GOT3 (cell line): ENCODE measurements around the gene SLC15A5.

Experiments
- DNase-seq: peaks from one replicate; lab custom pipeline; 2025; ENCODE audit warnings: mixed read lengths; lab: John Stamatoyannopoulos, UW

The SLC15A5 gene

DNA sequence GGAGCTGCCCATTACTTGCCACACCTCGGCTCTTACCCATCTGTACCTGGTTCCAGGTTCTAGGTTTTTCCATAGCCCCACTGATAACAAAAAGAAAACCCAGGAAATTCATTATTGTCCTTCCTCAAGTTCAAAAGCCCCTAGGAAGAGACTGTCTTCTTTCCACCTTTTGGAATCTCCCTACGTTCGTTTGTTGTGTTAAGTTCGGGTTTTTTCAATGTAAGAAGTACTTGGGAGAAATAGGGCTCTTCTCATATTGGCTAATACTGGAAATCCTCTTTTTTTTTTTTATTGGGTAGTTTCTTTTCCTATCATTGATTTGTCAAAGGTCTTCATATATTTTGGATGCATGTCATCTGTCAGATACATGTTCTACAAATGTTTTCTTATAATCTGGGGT is 17.3 kb downstream of the SLC15A5 start:
- no peak for DNase-seq

GRCh38 chr12:16258963-16259362 is 18.5 kb downstream of the SLC15A5 start:
- DNase-seq: no peak

DNA sequence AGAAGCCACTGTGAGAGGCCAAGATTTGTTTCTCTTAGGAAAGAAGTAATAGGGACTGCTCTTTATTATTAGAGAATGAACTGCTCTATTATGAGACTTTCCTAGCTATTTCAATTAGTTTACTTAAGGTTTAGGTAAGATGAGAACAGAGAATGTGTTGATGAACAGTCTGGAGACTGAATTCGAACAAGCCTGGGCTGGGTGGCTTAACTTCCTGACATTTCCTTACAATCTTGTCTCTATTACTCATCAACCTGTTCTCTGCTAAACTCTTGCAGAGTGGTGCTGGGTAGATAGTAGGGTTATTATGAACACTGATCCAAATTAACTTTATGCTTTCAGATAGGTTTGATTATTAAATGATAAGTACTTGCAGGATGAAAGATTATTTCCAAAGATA is 31.2 kb downstream of the SLC15A5 start:
- no peak for DNase-seq

GRCh38 chr12:16245209-16245608 is 32.3 kb downstream of the SLC15A5 start:
- DNase-seq: no peak

DNA sequence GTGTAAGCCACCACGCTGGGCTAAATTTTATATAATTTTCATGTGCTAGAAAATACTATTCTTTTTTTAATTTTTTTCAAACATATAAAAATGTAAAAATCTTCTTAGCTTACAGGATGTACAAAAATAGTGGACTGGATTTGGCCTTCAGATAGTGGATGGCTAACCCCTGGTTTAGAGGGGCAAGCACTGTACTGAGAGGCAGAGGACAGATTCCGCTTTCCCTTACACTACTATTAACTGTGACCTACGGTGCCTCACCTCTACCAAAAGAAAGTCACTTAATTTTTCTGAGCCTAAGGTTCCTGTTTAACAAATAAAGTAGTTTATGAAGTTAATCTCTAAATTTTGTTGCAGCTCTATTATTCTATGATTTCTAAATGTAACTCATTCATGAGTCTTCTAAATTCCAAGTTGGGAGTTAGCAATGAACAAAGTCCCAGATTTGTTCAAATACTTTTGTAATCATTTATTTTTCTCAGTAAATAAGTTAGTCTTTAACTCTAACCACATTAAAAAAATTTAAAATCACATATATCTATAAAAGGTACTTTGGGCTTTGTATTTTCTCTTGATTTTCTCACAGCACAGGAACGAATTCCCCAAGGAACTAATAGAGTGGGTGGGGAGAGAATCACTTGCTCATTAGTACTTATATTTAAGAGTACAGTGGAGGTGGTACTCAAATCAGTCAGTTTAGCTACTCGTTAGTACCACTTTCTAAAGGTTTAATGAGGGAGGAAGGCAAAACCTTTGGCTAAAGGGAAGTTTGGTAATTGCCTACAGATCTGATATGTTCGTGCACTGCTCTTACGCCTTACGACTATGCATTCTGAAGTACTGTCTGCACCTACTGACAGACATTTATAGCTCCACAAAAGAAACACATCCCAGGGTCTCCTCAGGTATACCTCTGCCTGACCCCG is 33.7 kb downstream of the SLC15A5 start:
- DNase-seq: no peak

GRCh38 chr12:16241346-16241745 is 36.1 kb downstream of the SLC15A5 start:
- DNase-seq: no peak

- DNase-seq: no peak
These were observed 38.8 kb downstream of the SLC15A5 start for GRCh38 chr12:16238661-16239060.

GRCh38 chr12:16229676-16230075 is 47.8 kb downstream of the SLC15A5 start:
- DNase-seq: no peak

DNA sequence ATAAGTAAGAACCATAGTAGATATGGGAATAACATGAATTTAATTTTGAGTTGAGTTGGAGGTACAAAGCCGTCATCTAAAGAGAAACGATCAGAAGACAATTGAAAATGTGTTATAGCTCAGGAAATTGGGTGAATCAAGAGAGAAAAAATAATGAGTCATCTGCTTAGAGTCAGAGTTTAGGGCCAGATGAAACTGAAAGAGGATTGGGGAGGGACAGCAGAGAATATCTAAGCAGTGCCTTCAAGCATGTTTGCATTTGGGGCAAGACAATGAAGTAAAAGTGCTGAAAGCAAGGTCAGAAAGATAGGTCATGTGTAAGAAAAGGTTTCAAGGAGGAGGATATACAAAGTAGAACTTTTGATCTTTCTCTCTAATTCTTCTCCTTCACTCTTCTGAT is 49.4 kb downstream of the SLC15A5 start:
- DNase-seq: no peak

GRCh38 chr12:16225692-16226091 is 51.8 kb downstream of the SLC15A5 start:
- no peak for DNase-seq

- no peak for DNase-seq
These were observed 53.3 kb downstream of the SLC15A5 start for GRCh38 chr12:16224196-16224595.

- DNase-seq: no peak
These were observed 55.7 kb downstream of the SLC15A5 start for GRCh38 chr12:16221776-16222175.

- DNase-seq: no peak
These were observed 57.4 kb downstream of the SLC15A5 start for GRCh38 chr12:16220120-16220519.

DNA sequence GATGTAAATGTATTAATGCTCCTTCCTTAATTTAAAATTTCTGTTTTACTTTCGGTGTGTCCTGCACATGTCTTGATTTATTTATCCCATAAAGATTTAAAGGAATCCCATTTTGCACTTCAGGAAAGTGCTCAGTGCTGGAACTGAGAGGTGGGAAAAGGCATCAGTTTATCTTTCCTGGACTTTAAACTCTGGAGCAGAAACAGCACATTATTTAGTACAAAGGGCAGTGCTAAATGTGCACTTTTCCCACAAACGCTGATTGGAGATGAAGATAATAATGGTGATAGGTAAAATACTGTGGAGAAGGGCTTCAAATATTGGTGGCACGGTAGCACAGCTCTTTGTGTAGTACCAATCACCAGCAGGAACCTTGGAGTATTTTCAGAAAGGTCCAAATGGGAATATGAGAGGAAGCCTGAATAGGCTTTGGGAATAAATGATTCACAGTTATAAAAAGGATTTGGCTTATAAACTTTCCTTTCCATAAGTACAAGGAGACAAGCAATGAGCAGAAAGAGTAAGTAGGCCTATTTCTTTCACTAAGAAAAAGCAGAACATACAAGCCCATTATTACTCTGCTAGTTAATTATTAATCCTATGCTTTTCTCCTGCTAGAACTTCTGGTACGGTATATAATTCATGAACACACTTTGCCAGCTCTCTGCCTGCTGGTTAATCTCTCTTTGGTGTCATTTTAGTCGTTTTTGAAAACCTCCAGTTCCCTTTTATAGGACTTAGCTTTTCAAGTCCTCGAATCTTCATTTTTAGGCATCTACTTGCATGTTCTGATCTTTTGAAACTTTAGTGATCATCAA is 58.3 kb downstream of the SLC15A5 start:
- DNase-seq: no peak

DNA sequence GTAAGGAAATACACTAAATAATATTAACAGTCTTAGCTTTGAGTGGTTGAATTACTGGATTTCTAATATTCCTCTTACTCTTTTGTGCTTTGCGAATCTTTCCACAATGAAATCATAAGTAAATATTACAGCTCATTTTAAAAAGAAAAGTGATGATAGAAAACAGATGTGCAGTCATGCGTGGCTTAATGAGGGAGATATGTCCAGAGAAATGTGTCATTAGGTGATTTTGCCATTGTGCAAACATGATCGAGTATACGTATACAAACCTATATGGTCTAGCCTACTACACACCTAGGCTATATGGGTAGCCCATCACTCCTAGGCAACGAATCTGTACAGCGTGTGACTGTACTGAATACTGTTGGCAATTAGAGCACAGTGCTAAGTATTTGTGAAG is 59.3 kb downstream of the SLC15A5 start:
- no peak for DNase-seq

DNA sequence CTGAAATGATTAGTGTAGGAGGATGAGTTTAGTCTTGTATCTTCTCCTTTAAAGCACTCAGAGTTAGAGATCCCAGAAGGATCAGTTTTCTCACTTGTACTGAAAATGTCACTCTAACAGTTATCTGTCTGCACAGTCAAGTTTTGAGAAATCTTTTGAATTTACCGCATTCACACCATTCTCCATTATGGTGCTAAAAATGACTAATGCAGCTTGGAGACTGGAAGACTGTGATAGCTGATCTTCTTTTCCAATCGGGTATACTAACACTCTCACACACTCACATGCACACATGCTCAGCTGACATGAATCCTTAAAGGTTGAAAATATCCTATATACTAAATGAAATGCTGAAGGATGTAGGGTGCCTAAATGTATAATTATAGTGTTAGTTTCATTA is 65.8 kb downstream of the SLC15A5 start:
- no peak for DNase-seq

DNA sequence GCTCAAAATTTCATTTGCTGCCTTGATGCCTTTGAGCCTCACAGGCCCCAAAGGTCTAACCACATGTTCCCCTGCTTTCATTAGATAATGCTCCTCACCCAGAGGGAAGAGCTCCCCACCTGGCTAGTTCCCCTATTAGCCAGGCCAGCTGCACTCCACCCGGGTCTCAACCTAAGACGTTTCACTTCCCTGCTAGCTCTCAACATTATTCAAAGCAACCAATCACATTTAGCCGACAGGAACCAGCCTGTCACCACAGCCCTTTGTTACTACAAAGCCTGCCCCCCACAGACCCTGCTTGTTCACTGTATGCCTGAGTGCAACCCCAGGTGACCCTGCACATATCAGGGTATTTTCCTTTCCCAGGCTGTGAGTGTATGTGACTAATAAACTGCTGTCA is 78.6 kb downstream of the SLC15A5 start:
- no peak for DNase-seq

DNA sequence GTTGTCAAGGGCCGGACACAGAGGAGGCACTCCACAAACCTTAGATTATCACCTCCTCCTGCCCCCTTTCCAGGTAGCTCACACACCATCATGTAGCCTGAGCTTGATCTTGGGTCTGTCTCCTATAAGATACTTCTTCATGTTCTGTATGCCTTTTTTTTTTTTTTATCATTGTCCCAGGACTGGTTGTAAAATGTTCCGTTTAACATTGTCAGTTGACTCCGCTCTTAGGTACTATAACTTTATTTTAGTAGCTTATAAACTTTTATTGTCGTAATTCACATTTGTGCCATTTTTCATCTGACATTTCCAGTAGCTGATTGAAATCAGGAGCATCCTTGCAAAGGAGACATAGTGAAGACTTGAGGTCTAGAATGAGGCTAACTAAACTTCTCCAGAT is 79.9 kb downstream of the SLC15A5 start:
- no peak for DNase-seq

GRCh38 chr12:16189849-16190248 is 87.6 kb downstream of the SLC15A5 start:
- DNase-seq: no peak

DNA sequence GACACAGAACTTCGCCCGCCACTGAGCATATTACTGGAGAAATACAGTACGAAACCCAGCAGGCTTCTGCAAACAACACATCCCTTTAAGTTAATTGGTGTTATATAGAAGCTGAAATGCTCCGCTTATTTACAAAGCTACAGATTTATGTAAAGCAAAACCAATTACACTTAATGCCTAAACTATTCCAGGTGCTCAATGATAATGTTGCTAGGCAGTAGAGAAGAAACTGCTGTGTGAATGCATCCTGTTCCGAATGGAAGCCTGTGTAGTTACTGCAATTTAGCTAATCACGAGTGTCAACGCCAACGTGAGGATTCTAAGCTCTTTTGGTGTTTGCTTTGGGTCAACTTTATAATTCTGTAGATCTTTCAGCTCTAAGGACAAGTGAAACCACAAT is 89.8 kb downstream of the SLC15A5 start:
- no peak for DNase-seq

- DNase-seq: no peak
These were observed 92.8 kb downstream of the SLC15A5 start for GRCh38 chr12:16184681-16185080.

- no peak for DNase-seq
These were observed 93.9 kb downstream of the SLC15A5 start for GRCh38 chr12:16183541-16183940.

- DNase-seq: no peak
These were observed 101.6 kb downstream of the SLC15A5 start for GRCh38 chr12:16175840-16176239.
